ENCODE data around the gene CCP110. TPM values are rescaled to one million over a fixed set of nuclear protein-coding genes. Genes with fewer than 3 reads are reported as not detected.

The CCP110 gene
- total RNA-seq, 1 experiment from 2014 or later = 21.6 TPM

DNA sequence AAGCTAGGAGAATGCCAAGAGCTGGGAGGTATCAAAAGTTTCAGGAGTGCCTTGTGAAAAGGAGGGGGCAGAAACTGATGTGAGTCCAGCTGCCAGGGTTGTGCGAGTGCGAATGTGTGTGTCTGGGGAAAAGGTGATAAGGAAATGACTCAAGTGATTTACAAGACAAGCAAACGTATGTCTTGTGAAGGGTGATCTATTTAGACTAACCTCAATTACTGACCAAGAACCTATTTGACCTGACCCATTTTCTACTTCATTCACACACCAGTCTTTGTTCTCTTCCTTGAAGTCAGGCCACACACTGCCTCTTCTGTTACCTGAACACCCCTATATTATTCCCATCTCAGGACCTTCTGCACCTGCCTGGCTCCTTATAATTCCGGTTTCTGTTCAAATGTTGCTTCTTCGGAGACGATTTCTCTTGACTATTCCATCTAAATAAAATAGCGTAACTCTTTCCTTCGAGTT lies 2.8 kb upstream of the CCP110 start:
- Histone ChIP-seq H3K79me2 (ENCODE audit: insufficient read depth, low read length) (peaks cover 7% of the 10 kb centered on the region; the same call in 1 of the 2 replicates), H3K14ac (ENCODE audit: insufficient read depth, low read length) (no peak overlapping the region), H3K4me1 (ENCODE audit: insufficient read depth, low read length) (0 out of 2 replicates have a peak, but pooled peaks cover 3% of the 10 kb centered on the region), H3K23me2 (ENCODE audit: insufficient read length, low read depth, low read length, poor library complexity, severe bottlenecking) (peaks cover 18% of the 10 kb centered on the region), H2BK12ac (ENCODE audit: insufficient read length, low read depth, low read length) (no peak overlapping the region), H3T11ph (ENCODE audit: low read length) (no peak overlapping the region), H2BK15ac (ENCODE audit: low read depth, low read length) (no peak overlapping the region), H2BK120ac (ENCODE audit: low read depth, low read length, poor library complexity, severe bottlenecking) (no peak overlapping the region), H2AFZ (ENCODE audit: low read length) (no peak overlapping the region), H3K79me1 (ENCODE audit: insufficient read depth, low read depth, low read length, poor library complexity, severe bottlenecking) (no peaks in the 10 kb centered on the region), H2AK5ac (ENCODE audit: insufficient read length, low read length) (no peak overlapping the region), H3K18ac (ENCODE audit: insufficient read length, low read depth, low read length) (no peak overlapping the region), H4K20me1 (ENCODE audit: control insufficient read depth, insufficient read depth, insufficient read length) (no peaks in the 10 kb centered on the region), H4K8ac (replicated peaks; ENCODE audit: insufficient read length, low read depth, low read length) (no peak overlapping the region), H3K9me3 (ENCODE audit: control insufficient read depth, low read depth, low read length) (no peaks in the 10 kb centered on the region), H4K5ac (ENCODE audit: insufficient read length, low read depth, low read length) (no peak overlapping the region), H3K9ac (ENCODE audit: extremely low read depth, insufficient read length, low read length) (peak overlapping the region; percentile 85), H3K56ac (ENCODE audit: insufficient read length, low read depth, low read length) (no peak overlapping the region), H3K27ac (ENCODE audit: insufficient read length, low read depth, low read length) (no peak overlapping the region), H3K23ac (ENCODE audit: insufficient read length, low read depth, low read length) (no peak overlapping the region), H3K4ac (ENCODE audit: low read depth, low read length) (no peak overlapping the region), H3K4me2 (ENCODE audit: insufficient read depth, insufficient read length, low read length) (peak overlapping the region; percentile 97), H4K91ac (ENCODE audit: insufficient read length, low read depth, low read length) (no peak overlapping the region), H2BK20ac (ENCODE audit: low read depth, low read length, poor library complexity, severe bottlenecking) (no peak overlapping the region), H3K27me3 (ENCODE audit: insufficient read depth, low read length) (no peaks in the 10 kb centered on the region), H2BK5ac (ENCODE audit: insufficient read length, low read length) (no peak overlapping the region)
- no peaks in the 10 kb centered on the region for H3K27me3 Mint-ChIP-seq (ENCODE audit: low read depth)
- H3K36me3 Mint-ChIP-seq (ENCODE audit: insufficient read depth in 1 of 3, low read depth in 3 of 3) = peaks cover 8 to 31% (median 19%) of the 10 kb centered on the region in 3 experiments; a peak in 5 of 7 replicates
- H3K4me3 Mint-ChIP-seq = peak overlapping the region; percentile 87 to 92
- peaks cover 42 to 43% of the 10 kb centered on the region in 2 experiments for H3K4me1 Mint-ChIP-seq
- TF ChIP-seq, protein P1, sequence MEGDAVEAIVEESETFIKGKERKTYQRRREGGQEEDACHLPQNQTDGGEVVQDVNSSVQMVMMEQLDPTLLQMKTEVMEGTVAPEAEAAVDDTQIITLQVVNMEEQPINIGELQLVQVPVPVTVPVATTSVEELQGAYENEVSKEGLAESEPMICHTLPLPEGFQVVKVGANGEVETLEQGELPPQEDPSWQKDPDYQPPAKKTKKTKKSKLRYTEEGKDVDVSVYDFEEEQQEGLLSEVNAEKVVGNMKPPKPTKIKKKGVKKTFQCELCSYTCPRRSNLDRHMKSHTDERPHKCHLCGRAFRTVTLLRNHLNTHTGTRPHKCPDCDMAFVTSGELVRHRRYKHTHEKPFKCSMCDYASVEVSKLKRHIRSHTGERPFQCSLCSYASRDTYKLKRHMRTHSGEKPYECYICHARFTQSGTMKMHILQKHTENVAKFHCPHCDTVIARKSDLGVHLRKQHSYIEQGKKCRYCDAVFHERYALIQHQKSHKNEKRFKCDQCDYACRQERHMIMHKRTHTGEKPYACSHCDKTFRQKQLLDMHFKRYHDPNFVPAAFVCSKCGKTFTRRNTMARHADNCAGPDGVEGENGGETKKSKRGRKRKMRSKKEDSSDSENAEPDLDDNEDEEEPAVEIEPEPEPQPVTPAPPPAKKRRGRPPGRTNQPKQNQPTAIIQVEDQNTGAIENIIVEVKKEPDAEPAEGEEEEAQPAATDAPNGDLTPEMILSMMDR (conservative IDR thresholded peaks at IDR 0.05) = no peak
- no peak overlapping the region for H3K27ac Mint-ChIP-seq
- H3K9me3 Mint-ChIP-seq = no peaks in the 10 kb centered on the region
- DNase-seq = no peak
- no CpG with 5 or more reads among the region's 8 CpGs for WGBS (ENCODE audit: extremely low coverage, insufficient read length, low lambda C conversion rate)

Measured in H9 (cell line).